Muscle of leg (tissue), 16 donors: Measurements from ENCODE around the gene CTSZ. TPM values are rescaled to one million over a fixed set of nuclear protein-coding genes. Genes with fewer than 3 reads are reported as not detected.
A peak's percentile ranks its signal among the peaks of the same experiment; 100 is the strongest.

Experiments used
- DNase-seq: peaks from one replicate; pipeline ENCODE4 v3.0.0; 2013
- H3K27ac ChIP-seq: one replicate; pipeline ENCODE4 v1.5.1; 2013; ENCODE audit warnings: mild to moderate bottlenecking, low read length, control low read depth
- H3K27me3 ChIP-seq: one replicate; pipeline ENCODE4 v1.6.1; 2013; ENCODE audit warnings: low read length; ENCODE audit not compliant: control insufficient read depth, insufficient read depth
- H3K36me3 ChIP-seq: one replicate; pipeline ENCODE4 v1.6.1; 2013; ENCODE audit warnings: low read length; ENCODE audit not compliant: control insufficient read depth, insufficient read depth
- H3K4me1 ChIP-seq: one replicate; pipeline ENCODE4 v1.6.1; 2013; ENCODE audit warnings: low read length; ENCODE audit not compliant: control insufficient read depth, insufficient read depth
- H3K4me3 ChIP-seq: one replicate; pipeline ENCODE4 v1.5.1; 2013; ENCODE audit warnings: low read length, control low read depth
- H3K9me3 ChIP-seq: replicated peaks from 2 replicates; pipeline ENCODE4 v1.6.1; 2013; ENCODE audit warnings: low read depth, low read length; ENCODE audit not compliant: control insufficient read depth
- WGBS: methylation state at CpG from one replicate; pipeline ENCODE4 v1.1.5; 2013; ENCODE audit warnings: missing lambda C conversion rate; ENCODE audit not compliant: insufficient coverage; 5-methylcytosine and 5-hydroxymethylcytosine counted together
- long read RNA-seq, 11 donors: transcript quantifications; one replicate each; lab custom pipeline, GENCODE V29; 2026
- polyA plus RNA-seq, 8 donors: library from polyadenylated mRNA; unstranded; fragments of 120-200 nt; gene quantifications; one replicate each; pipeline versions ENCODE4 v1.2.1 to v1.2.3, GENCODE V29; 2013; ENCODE audit warnings: inconsistent platforms in 1 of 8, low replicate concordance in 1 of 8; ENCODE audit not compliant: insufficient read length in 8 of 8, insufficient read depth in 1 of 8
- total RNA-seq: library from RNA; stranded (reverse); fragments of 120-200 nt; gene quantifications from one replicate; pipeline ENCODE4 v1.2.4, GENCODE V29; 2013

Gene CTSZ
- total RNA-seq (48.1 TPM), polyA plus RNA-seq (10 to 100 TPM; 68.7 to 99.4 (median 79.2) TPM)
- long read RNA-seq, donor 1, partial matches to known transcripts: 0 of 4 reads
- long read RNA-seq, donor 1, other reads (novel, unspliced or antisense): 0 of 4 reads
- long read RNA-seq, donor 2, partial matches to known transcripts: 0 of 1 reads
- long read RNA-seq, donor 2, other reads (novel, unspliced or antisense): 0 of 1 reads
- long read RNA-seq, donor 3, partial matches to known transcripts: 0 of 4 reads
- long read RNA-seq, donor 3, other reads (novel, unspliced or antisense): 0 of 4 reads
- long read RNA-seq, donor 4, partial matches to known transcripts: 0 of 1 reads
- long read RNA-seq, donor 4, other reads (novel, unspliced or antisense): 0 of 1 reads
- long read RNA-seq, donor 5, transcript CTSZ-201 (6 exons, 1,495 nt): major isoform, 14 of 17 reads
- long read RNA-seq, donor 5, partial matches to known transcripts: 0 of 17 reads
- long read RNA-seq, donor 5, other reads (novel, unspliced or antisense): 0 of 17 reads
- long read RNA-seq, donor 6, partial matches to known transcripts: 0 of 9 reads
- long read RNA-seq, donor 6, other reads (novel, unspliced or antisense): 0 of 9 reads
- long read RNA-seq, donor 7, transcript CTSZ-201 (6 exons, 1,495 nt): major isoform, 6 of 8 reads
- long read RNA-seq, donor 7, partial matches to known transcripts: 0 of 8 reads
- long read RNA-seq, donor 7, other reads (novel, unspliced or antisense): 0 of 8 reads
- long read RNA-seq, donor 8, transcript CTSZ-201 (6 exons, 1,495 nt): major isoform, 8 of 10 reads
- long read RNA-seq, donor 8, partial matches to known transcripts: 0 of 10 reads
- long read RNA-seq, donor 8, other reads (novel, unspliced or antisense): 0 of 10 reads
- long read RNA-seq, donor 9, partial matches to known transcripts: 0 of 6 reads
- long read RNA-seq, donor 9, other reads (novel, unspliced or antisense): 0 of 6 reads
- long read RNA-seq, donor 10, transcript CTSZ-201 (6 exons, 1,495 nt): major isoform, 6 of 15 reads
- long read RNA-seq, donor 10, partial matches to known transcripts: 7 of 15 reads
- long read RNA-seq, donor 10, other reads (novel, unspliced or antisense): 0 of 15 reads
- long read RNA-seq, donor 11, transcript CTSZ-201 (6 exons, 1,495 nt): major isoform, 9 of 10 reads
- long read RNA-seq, donor 11, partial matches to known transcripts: 0 of 10 reads
- long read RNA-seq, donor 11, other reads (novel, unspliced or antisense): 0 of 10 reads

GRCh38 chr20:59006864-59007664 is at the start of gene CTSZ:
Gene CTSZ (minus strand): TSS chr20:59007254. CDS start chr20:59007128, 126 bp downstream.
- Histone ChIP-seq H3K27ac (peak within 1 kb of the TSS; percentile 71), H3K9me3 (no peaks in the 10 kb centered on the region), H3K27me3 (no peaks in the 10 kb centered on the region), H3K36me3 (peaks cover 16% of the 10 kb centered on the region), H3K4me1 (peaks cover 47% of the 10 kb centered on the region), H3K4me3 (peak within 1 kb of the TSS; percentile 66)
- DNase-seq: peak; percentile 78
- 4% methylated on average over 80 of the region's 82 CpGs for WGBS

GRCh38 chr20:59055302-59055701 is 48.2 kb upstream of the CTSZ start:
- no peaks in the 10 kb centered on the region for H3K9me3 ChIP-seq
- no peaks in the 10 kb centered on the region for H3K27me3 ChIP-seq
- no peak overlapping the region for H3K27ac ChIP-seq
- WGBS: no CpG with 5 or more reads among the region's 7 CpGs
- H3K4me1 ChIP-seq: peaks cover 4% of the 10 kb centered on the region
- no peak overlapping the region for H3K4me3 ChIP-seq
- H3K36me3 ChIP-seq: no peaks in the 10 kb centered on the region
- peak; percentile 35 for DNase-seq

GRCh38 chr20:59051666-59052185 is 44.7 kb upstream of the CTSZ start:
- 77% methylated on average over 4 of the region's 6 CpGs for WGBS
- Histone ChIP-seq H3K27me3 (no peaks in the 10 kb centered on the region), H3K9me3 (no peaks in the 10 kb centered on the region), H3K36me3 (no peaks in the 10 kb centered on the region), H3K27ac (no peak overlapping the region), H3K4me1 (peaks cover 4% of the 10 kb centered on the region), H3K4me3 (no peak overlapping the region)
- DNase-seq: peak; percentile 32

GRCh38 chr20:59050437-59050836 is 43.4 kb upstream of the CTSZ start:
- peak; percentile 14 for DNase-seq
- WGBS: no CpG with 5 or more reads among the region's 1 CpG
- Histone ChIP-seq H3K4me3 (no peak overlapping the region), H3K36me3 (no peaks in the 10 kb centered on the region), H3K4me1 (peaks cover 4% of the 10 kb centered on the region), H3K9me3 (no peaks in the 10 kb centered on the region), H3K27me3 (no peaks in the 10 kb centered on the region), H3K27ac (no peak overlapping the region)

- Histone ChIP-seq H3K27ac (no peak overlapping the region), H3K9me3 (no peaks in the 10 kb centered on the region), H3K4me3 (no peak overlapping the region), H3K4me1 (peaks cover 4% of the 10 kb centered on the region), H3K36me3 (no peaks in the 10 kb centered on the region), H3K27me3 (no peaks in the 10 kb centered on the region)
- DNase-seq: no peak
- WGBS: 43% methylated on average over 1 of the region's 2 CpGs
Measured at GRCh38 chr20:59048681-59049030, 41.6 kb upstream of the CTSZ start.

- no peak overlapping the region for H3K27ac ChIP-seq
- H3K4me3 ChIP-seq: no peak overlapping the region
- 78% methylated on average over 2 of the region's 5 CpGs for WGBS
- no peaks in the 10 kb centered on the region for H3K27me3 ChIP-seq
- H3K4me1 ChIP-seq: peaks cover 8% of the 10 kb centered on the region
- no peaks in the 10 kb centered on the region for H3K36me3 ChIP-seq
- DNase-seq: no peak
- H3K9me3 ChIP-seq: no peaks in the 10 kb centered on the region
Measured at GRCh38 chr20:59047938-59048680, 41.1 kb upstream of the CTSZ start.

- Histone ChIP-seq H3K9me3 (no peaks in the 10 kb centered on the region), H3K27me3 (no peaks in the 10 kb centered on the region), H3K27ac (no peak overlapping the region), H3K36me3 (no peaks in the 10 kb centered on the region), H3K4me3 (no peak overlapping the region), H3K4me1 (peaks cover 11% of the 10 kb centered on the region)
- 100% methylated on average over 1 of the region's 3 CpGs for WGBS
- DNase-seq: no peak
Measured at GRCh38 chr20:59046862-59047261, 39.8 kb upstream of the CTSZ start.

- no peak for DNase-seq
- Histone ChIP-seq H3K4me1 (peaks cover 18% of the 10 kb centered on the region), H3K27me3 (no peaks in the 10 kb centered on the region), H3K36me3 (peaks cover 9% of the 10 kb centered on the region), H3K27ac (no peak overlapping the region), H3K9me3 (no peaks in the 10 kb centered on the region), H3K4me3 (no peak overlapping the region)
- WGBS: no CpG with 5 or more reads among the region's 3 CpGs
Measured at GRCh38 chr20:59044796-59045195, 37.7 kb upstream of the CTSZ start.

GRCh38 chr20:59044295-59044694 is 37.2 kb upstream of the CTSZ start:
- H3K4me3 ChIP-seq: no peak overlapping the region
- peaks cover 18% of the 10 kb centered on the region for H3K4me1 ChIP-seq
- no peak overlapping the region for H3K27ac ChIP-seq
- no peak for DNase-seq
- H3K36me3 ChIP-seq: peaks cover 9% of the 10 kb centered on the region
- no peaks in the 10 kb centered on the region for H3K9me3 ChIP-seq
- no peaks in the 10 kb centered on the region for H3K27me3 ChIP-seq
- WGBS: no CpG with 5 or more reads among the region's 3 CpGs
